ENCODE data around the gene PELI3.
A peak's percentile ranks its signal among the peaks of the same experiment; 100 is the strongest.

- TF ChIP-seq EP300 (IDR thresholded peaks at IDR 0.05) = no peak
- TF ChIP-seq CTCF (IDR thresholded peaks at IDR 0.05) = peak in 3 of 4 experiments; percentile 48 to 81 (median 50)
- no peak for TF ChIP-seq POLR2AphosphoS5 (IDR thresholded peaks at IDR 0.05)
- TF ChIP-seq POLR2A (IDR thresholded peaks at IDR 0.05) = no peak
Measured at GRCh38 chr11:66438504-66439466, 27.9 kb upstream of the PELI3 start, which contains the start of gene MRPL11.
